Measurements from ENCODE around the gene AGBL5.

DNA sequence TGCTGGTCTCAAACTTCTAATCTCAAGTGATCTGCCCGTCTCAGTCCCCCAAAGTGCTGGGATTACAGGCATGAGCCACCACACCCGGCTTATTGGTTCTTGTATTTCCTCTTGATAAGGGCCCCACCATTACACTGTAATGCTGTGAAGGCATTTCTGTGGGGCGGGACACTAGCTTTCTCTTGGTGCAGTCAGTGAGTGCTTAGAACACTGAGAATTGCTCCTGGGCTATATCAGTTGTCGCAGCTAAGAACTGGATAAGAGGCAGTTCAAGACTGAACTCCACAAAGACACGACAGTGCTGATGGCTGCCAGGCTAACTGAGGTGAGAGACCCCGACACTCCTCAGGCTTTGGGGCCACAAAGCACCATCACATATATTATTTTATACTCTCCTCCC, 37.2 kb downstream of the AGBL5 start:
- TF ChIP-seq, protein P1, sequence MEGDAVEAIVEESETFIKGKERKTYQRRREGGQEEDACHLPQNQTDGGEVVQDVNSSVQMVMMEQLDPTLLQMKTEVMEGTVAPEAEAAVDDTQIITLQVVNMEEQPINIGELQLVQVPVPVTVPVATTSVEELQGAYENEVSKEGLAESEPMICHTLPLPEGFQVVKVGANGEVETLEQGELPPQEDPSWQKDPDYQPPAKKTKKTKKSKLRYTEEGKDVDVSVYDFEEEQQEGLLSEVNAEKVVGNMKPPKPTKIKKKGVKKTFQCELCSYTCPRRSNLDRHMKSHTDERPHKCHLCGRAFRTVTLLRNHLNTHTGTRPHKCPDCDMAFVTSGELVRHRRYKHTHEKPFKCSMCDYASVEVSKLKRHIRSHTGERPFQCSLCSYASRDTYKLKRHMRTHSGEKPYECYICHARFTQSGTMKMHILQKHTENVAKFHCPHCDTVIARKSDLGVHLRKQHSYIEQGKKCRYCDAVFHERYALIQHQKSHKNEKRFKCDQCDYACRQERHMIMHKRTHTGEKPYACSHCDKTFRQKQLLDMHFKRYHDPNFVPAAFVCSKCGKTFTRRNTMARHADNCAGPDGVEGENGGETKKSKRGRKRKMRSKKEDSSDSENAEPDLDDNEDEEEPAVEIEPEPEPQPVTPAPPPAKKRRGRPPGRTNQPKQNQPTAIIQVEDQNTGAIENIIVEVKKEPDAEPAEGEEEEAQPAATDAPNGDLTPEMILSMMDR (IDR thresholded peaks at IDR 0.05), result no peak
- TF ChIP-seq POLR2A (IDR thresholded peaks at IDR 0.05; ENCODE audit: low read length) (no peak), RCOR1 (IDR thresholded peaks at IDR 0.05; ENCODE audit: low read depth, low read length) (no peak), PHF8 (IDR thresholded peaks at IDR 0.05; ENCODE audit: borderline replicate concordance, low read depth) (no peak), CHD4 (IDR thresholded peaks at IDR 0.05; ENCODE audit: borderline replicate concordance) (no peak), EP300 (IDR thresholded peaks at IDR 0.05) (no peak), JUN (IDR thresholded peaks at IDR 0.05) (no peak)
- TF ChIP-seq, protein P2, sequence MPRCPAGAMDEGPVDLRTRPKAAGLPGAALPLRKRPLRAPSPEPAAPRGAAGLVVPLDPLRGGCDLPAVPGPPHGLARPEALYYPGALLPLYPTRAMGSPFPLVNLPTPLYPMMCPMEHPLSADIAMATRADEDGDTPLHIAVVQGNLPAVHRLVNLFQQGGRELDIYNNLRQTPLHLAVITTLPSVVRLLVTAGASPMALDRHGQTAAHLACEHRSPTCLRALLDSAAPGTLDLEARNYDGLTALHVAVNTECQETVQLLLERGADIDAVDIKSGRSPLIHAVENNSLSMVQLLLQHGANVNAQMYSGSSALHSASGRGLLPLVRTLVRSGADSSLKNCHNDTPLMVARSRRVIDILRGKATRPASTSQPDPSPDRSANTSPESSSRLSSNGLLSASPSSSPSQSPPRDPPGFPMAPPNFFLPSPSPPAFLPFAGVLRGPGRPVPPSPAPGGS (IDR thresholded peaks at IDR 0.05), result no peak
- TF ChIP-seq, protein P3, sequence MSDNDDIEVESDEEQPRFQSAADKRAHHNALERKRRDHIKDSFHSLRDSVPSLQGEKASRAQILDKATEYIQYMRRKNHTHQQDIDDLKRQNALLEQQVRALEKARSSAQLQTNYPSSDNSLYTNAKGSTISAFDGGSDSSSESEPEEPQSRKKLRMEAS (IDR thresholded peaks at IDR 0.05), result no peak
- TF ChIP-seq, protein P4, sequence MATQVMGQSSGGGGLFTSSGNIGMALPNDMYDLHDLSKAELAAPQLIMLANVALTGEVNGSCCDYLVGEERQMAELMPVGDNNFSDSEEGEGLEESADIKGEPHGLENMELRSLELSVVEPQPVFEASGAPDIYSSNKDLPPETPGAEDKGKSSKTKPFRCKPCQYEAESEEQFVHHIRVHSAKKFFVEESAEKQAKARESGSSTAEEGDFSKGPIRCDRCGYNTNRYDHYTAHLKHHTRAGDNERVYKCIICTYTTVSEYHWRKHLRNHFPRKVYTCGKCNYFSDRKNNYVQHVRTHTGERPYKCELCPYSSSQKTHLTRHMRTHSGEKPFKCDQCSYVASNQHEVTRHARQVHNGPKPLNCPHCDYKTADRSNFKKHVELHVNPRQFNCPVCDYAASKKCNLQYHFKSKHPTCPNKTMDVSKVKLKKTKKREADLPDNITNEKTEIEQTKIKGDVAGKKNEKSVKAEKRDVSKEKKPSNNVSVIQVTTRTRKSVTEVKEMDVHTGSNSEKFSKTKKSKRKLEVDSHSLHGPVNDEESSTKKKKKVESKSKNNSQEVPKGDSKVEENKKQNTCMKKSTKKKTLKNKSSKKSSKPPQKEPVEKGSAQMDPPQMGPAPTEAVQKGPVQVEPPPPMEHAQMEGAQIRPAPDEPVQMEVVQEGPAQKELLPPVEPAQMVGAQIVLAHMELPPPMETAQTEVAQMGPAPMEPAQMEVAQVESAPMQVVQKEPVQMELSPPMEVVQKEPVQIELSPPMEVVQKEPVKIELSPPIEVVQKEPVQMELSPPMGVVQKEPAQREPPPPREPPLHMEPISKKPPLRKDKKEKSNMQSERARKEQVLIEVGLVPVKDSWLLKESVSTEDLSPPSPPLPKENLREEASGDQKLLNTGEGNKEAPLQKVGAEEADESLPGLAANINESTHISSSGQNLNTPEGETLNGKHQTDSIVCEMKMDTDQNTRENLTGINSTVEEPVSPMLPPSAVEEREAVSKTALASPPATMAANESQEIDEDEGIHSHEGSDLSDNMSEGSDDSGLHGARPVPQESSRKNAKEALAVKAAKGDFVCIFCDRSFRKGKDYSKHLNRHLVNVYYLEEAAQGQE (IDR thresholded peaks at IDR 0.05), result no peak
- TF ChIP-seq, protein P5, sequence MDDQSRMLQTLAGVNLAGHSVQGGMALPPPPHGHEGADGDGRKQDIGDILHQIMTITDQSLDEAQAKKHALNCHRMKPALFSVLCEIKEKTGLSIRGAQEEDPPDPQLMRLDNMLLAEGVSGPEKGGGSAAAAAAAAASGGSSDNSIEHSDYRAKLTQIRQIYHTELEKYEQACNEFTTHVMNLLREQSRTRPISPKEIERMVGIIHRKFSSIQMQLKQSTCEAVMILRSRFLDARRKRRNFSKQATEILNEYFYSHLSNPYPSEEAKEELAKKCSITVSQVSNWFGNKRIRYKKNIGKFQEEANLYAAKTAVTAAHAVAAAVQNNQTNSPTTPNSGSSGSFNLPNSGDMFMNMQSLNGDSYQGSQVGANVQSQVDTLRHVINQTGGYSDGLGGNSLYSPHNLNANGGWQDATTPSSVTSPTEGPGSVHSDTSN (IDR thresholded peaks at IDR 0.05), result no peak
